ENCODE measurements around the gene ARHGAP31. TPM values are rescaled to one million over a fixed set of nuclear protein-coding genes. Genes with fewer than 3 reads are reported as not detected.
"Not testable (repeated sequence)": the region's sequence is repeated elsewhere in the genome, so short reads cannot be mapped to it uniquely, and the experiment has no call there.

Gene ARHGAP31
- total and polyA plus RNA-seq, 10 of the 15 experiments (the other 5 are each of a cell fraction or from before 2014, with no cell fraction given) = 0.97 to 29.8 (median 10.3) TPM

GRCh38 chr3:119320785-119321184, 26.6 kb downstream of the ARHGAP31 start:
- ChIA-PET POLR2A (interaction anchor here (1.4 kb wide), 1 partner anchor 20 kb away, joined by 3 read pairs; no protein-coding TSS in a partner anchor), SMC1A (ENCODE audit: uncharacterized antibody, unreplicated experiment) (interaction anchor here (1.0 to 3.1 kb wide), 5 partner anchors 18 to 32 kb away, joined by 3 to 32 read pairs (median 7); partner anchors contain the start of gene ARHGAP31), CTCF (interaction anchor here (1.6 to 3.1 kb wide), 2 partner anchors 32 to 79 kb away, joined by 5 to 13 read pairs; no protein-coding TSS in a partner anchor), RAD21 (ENCODE audit: unreplicated experiment) (interaction anchor here (1.0 kb wide), 1 partner anchor 22 kb away, joined by 3 read pairs; no protein-coding TSS in a partner anchor)
- H3K9ac ChIP-seq (ENCODE audit: control insufficient read depth, insufficient read depth, low read length); H3K4me3 ChIP-seq; H4K20me1 ChIP-seq (ENCODE audit: control insufficient read depth, insufficient read depth); H3K27ac ChIP-seq (ENCODE audit: control insufficient read depth, insufficient read depth); in situ Hi-C loops (cut with MboI); ATAC-seq; H2AFZ ChIP-seq (ENCODE audit: control insufficient read depth, low read depth, low read length); H3K36me3 ChIP-seq (ENCODE audit: control insufficient read depth in 2 of 2, insufficient read depth in 2 of 2, low read length in 1 of 2); FAIRE-seq; H3K9me3 ChIP-seq (replicated peaks; ENCODE audit: control insufficient read depth, insufficient read depth, low read length); DNase-seq (ENCODE audit: low read depth, low spot score); H3K27me3 ChIP-seq (replicated peaks in 1 of 2; ENCODE audit: control insufficient read depth in 2 of 2, insufficient read depth in 2 of 2, low read length in 1 of 2); BruUV-seq (replicated peaks): not testable (repeated sequence)
- peaks cover 19% of the 10 kb centered on the region for H3K4me1 ChIP-seq (ENCODE audit: control insufficient read depth, insufficient read depth, low read length)
- H3K79me2 ChIP-seq (ENCODE audit: control insufficient read depth, insufficient read depth, low read length) = peaks cover 33% of the 10 kb centered on the region
- WGBS (ENCODE audit: insufficient coverage, insufficient replicate concordance, low lambda C conversion rate, missing lambda C conversion rate) = 1% methylated on average over 5 of the region's 5 CpGs
- peak; percentile 15; the same call in 1 of the 2 replicates for TF ChIP-seq RUNX3 (IDR thresholded peaks at IDR 0.05; ENCODE audit: low read length)
- peak overlapping the region; percentile 47 for H3K4me2 ChIP-seq (ENCODE audit: control insufficient read depth, insufficient read depth)
- intact Hi-C loops (cut with micrococcal nuclease; ENCODE audit: unreplicated experiment) = loop anchor here (5.0 kb wide), 1 partner anchor 237 kb away; the partner anchor contains the start of gene CD80

- ATAC-seq (peak; percentile 63), DNase-seq (ENCODE audit: low read depth, low spot score) (no peak), FAIRE-seq (no peak)
- SMC1A ChIA-PET (ENCODE audit: uncharacterized antibody, unreplicated experiment) = interaction anchor here (1.2 to 3.1 kb wide), 9 partner anchors 10 to 142 kb away, joined by 3 to 32 read pairs (median 6); partner anchors contain the start of gene ARHGAP31
- no peaks in the 10 kb centered on the region for H3K27me3 ChIP-seq (replicated peaks in 1 of 2; ENCODE audit: control insufficient read depth in 2 of 2, insufficient read depth in 2 of 2, low read length in 1 of 2)
- H3K4me1 ChIP-seq (ENCODE audit: control insufficient read depth, insufficient read depth, low read length) = peaks cover 31% of the 10 kb centered on the region
- WGBS (ENCODE audit: insufficient coverage, insufficient replicate concordance, low lambda C conversion rate, missing lambda C conversion rate) = 1% methylated on average over 21 of the region's 26 CpGs
- peak overlapping the region; percentile 99 for H3K4me2 ChIP-seq (ENCODE audit: control insufficient read depth, insufficient read depth)
- POLR2A ChIA-PET = interaction anchor here (0.5 to 2.3 kb wide), 6 partner anchors 18 to 105 kb away, joined by 3 to 25 read pairs (median 4); partner anchors contain the start of genes ARHGAP31 and B4GALT4
- no peaks in the 10 kb centered on the region; the same call in 1 of the 3 replicates for H3K9me3 ChIP-seq (replicated peaks; ENCODE audit: control insufficient read depth, insufficient read depth, low read length)
- in situ Hi-C loops (cut with MboI) = no loop called here
- peak overlapping the region; percentile 94 for H3K9ac ChIP-seq (ENCODE audit: control insufficient read depth, insufficient read depth, low read length)
- peaks cover 33% of the 10 kb centered on the region for H3K79me2 ChIP-seq (ENCODE audit: control insufficient read depth, insufficient read depth, low read length)
- peak overlapping the region; percentile 97 for H3K27ac ChIP-seq (ENCODE audit: control insufficient read depth, insufficient read depth)
- BruUV-seq (replicated peaks) = TSS peak; percentile 89
- intact Hi-C loops (cut with micrococcal nuclease; ENCODE audit: unreplicated experiment) = loop anchor here (5.0 kb wide), 1 partner anchor 235 kb away; the partner anchor contains the start of gene CD80
- CTCF ChIA-PET = interaction anchor here (0.9 to 3.1 kb wide), 6 partner anchors 17 to 144 kb away, joined by 3 to 13 read pairs (median 4); no protein-coding TSS in a partner anchor
- peak overlapping the region; percentile 78 for H3K4me3 ChIP-seq
- RAD21 ChIA-PET (ENCODE audit: unreplicated experiment) = interaction anchor here (0.9 to 2.3 kb wide), 7 partner anchors 20 to 237 kb away, joined by 3 to 30 read pairs (median 6); partner anchors contain the start of genes ARHGAP31, B4GALT4 and CD80
- H4K20me1 ChIP-seq (ENCODE audit: control insufficient read depth, insufficient read depth) = no peaks in the 10 kb centered on the region
- H2AFZ ChIP-seq (ENCODE audit: control insufficient read depth, low read depth, low read length) = peak overlapping the region; percentile 59
- no peaks in the 10 kb centered on the region; a peak in 1 of 4 replicates for H3K36me3 ChIP-seq (ENCODE audit: control insufficient read depth in 2 of 2, insufficient read depth in 2 of 2, low read length in 1 of 2)
- TF ChIP-seq TCF12 (IDR thresholded peaks at IDR 0.05; ENCODE audit: low read depth, low read length) = no peak
- 0 out of 2 replicates have a peak, but pooled peaks have one; percentile 5 for TF ChIP-seq BCL11A (IDR thresholded peaks at IDR 0.05; ENCODE audit: low read depth, low read length)
- TF ChIP-seq EGR1 (IDR thresholded peaks at IDR 0.05; ENCODE audit: borderline replicate concordance in 1 of 2, low read depth in 2 of 2, low read length in 2 of 2) = peak in 1 of 2 experiments; percentile 71; a peak in 2 of 3 replicates
- 0 out of 2 replicates have a peak, but pooled peaks have one; percentile 3 for TF ChIP-seq YY1 (IDR thresholded peaks at IDR 0.05; ENCODE audit: low read depth, low read length)
- TF ChIP-seq CTCF (IDR thresholded peaks at IDR 0.05 in 2 of 3, conservative IDR thresholded peaks at IDR 0.05 in 1 of 3; ENCODE audit: control insufficient read depth in 2 of 3, extremely low read depth in 1 of 3, insufficient read depth in 1 of 3, low read depth in 3 of 3, low read length in 3 of 3) = peak in 1 of 3 experiments; percentile 2; a peak in 1 of 6 replicates
- TF ChIP-seq IRF4 (IDR thresholded peaks at IDR 0.05; ENCODE audit: low read depth, low read length) = 0 out of 2 replicates have a peak, but pooled peaks have one; percentile 7
- TF ChIP-seq ZNF207 (IDR thresholded peaks at IDR 0.05; ENCODE audit: borderline replicate concordance) = 0 out of 2 replicates have a peak, but pooled peaks have one; percentile 37
- peak; percentile 68; the same call in 1 of the 2 replicates for TF ChIP-seq HDGF (IDR thresholded peaks at IDR 0.05)
- TF ChIP-seq BACH1 (IDR thresholded peaks at IDR 0.05; ENCODE audit: borderline replicate concordance) = peak; percentile 32; the same call in 1 of the 2 replicates
- TF ChIP-seq FOXM1 (IDR thresholded peaks at IDR 0.05; ENCODE audit: low read depth, low read length) = no peak
These were observed 28.0 kb downstream of the ARHGAP31 start for GRCh38 chr3:119322021-119322834.
